HG03064 (cell line): ENCODE results near the gene KIF2B.
"Not testable (repeated sequence)": the region's sequence is repeated elsewhere in the genome, so short reads cannot be mapped to it uniquely, and the experiment has no call there.

Source experiments
- ATAC-seq: cut with Tn5 transposase; IDR thresholded peaks from one replicate; pipeline ENCODE4 v1.9.1; 2021; ENCODE audit warnings: low read depth; ENCODE audit not compliant: unreplicated experiment

Gene KIF2B, protein sequence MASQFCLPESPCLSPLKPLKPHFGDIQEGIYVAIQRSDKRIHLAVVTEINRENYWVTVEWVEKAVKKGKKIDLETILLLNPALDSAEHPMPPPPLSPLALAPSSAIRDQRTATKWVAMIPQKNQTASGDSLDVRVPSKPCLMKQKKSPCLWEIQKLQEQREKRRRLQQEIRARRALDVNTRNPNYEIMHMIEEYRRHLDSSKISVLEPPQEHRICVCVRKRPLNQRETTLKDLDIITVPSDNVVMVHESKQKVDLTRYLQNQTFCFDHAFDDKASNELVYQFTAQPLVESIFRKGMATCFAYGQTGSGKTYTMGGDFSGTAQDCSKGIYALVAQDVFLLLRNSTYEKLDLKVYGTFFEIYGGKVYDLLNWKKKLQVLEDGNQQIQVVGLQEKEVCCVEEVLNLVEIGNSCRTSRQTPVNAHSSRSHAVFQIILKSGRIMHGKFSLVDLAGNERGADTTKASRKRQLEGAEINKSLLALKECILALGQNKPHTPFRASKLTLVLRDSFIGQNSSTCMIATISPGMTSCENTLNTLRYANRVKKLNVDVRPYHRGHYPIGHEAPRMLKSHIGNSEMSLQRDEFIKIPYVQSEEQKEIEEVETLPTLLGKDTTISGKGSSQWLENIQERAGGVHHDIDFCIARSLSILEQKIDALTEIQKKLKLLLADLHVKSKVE

DNA sequence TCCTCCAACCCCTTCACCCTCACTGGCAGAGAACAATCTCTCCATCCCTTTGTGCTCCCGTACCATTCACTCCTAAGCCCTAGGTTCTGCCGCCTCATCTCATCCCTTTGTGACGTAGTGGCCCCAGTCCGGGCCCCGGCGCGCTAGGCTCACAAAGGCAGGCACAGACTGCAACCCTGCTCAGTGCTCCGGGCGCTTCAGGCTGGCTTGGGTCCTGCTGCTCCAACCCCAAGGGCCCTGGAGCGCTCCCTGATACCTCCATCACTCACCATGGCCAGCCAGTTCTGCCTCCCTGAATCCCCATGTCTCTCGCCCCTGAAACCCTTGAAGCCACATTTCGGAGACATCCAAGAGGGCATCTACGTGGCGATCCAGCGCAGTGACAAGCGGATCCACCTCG, at the start of gene KIF2B:
KIF2B (plus strand) TSS at position 164 of the 400 bp plus-strand sequence; CDS start at position 271, 107 bp downstream.
- ATAC-seq: no peak

- ATAC-seq: no peak
Observed at GRCh38 chr17:53780320-53780719, 42.4 kb upstream of the KIF2B start.

- no peak for ATAC-seq
Observed at GRCh38 chr17:53791551-53791950, 31.2 kb upstream of the KIF2B start.

DNA sequence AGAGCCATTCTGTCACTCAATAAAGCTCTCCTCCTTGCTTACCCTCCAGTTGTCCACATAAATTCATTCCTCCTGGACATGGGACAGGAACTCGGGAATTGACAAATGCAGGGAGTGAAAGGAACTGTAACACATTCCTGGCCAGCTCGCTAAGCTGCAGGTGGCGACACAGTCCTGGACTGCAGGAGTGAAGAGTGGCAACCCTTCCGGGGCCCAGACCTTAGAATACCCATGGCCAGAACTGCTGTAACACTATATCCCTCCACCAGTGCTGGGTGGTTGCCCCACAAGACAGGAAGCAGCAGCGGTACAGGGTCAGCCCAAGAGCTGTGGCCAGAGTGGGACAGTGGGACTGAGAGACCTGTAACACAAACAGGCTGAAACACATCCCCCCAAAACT, 30.3 kb upstream of the KIF2B start:
- ATAC-seq: no peak

GRCh38 chr17:53792997-53793396, 29.7 kb upstream of the KIF2B start:
- ATAC-seq: no peak

DNA sequence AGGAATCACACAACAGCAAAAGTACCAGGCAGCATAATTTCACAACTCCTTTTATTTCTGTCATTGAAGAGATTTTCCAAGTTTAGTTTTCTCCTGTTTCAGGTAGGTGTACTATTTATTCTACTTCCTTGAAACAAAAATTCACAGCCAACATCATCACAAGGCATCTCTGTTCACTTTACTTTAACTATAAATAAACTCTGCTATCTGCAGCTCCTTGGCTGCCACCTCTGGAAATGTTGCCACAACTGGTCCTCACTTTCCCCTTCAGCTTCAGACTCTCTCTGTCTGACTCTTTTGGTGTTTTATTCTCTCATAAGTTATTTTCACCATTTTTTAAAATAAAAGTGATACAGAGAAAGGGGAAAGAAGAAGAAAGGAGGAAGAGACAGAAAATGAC, 27.9 kb upstream of the KIF2B start:
- no peak for ATAC-seq

DNA sequence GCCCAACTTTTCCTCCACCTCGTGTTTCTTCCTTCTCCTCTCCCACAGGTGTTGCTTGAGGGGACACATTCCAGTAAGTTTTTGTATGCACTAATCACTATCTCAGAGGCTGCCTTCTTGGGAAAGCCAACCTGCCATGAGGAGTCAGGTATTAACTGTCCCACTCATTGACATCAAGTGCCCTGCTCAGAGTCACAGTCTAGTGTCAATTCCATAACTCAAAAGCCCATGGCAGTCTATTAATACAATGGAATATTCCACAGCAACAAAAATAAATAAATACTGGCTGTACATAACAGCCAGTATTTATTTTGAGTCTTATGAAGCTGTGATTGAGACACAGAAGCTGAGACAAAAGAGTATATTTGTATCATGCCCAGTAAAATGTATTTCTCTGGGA, 26.1 kb upstream of the KIF2B start:
- no peak for ATAC-seq

- no peak for ATAC-seq
Observed at GRCh38 chr17:53797501-53797900, 25.2 kb upstream of the KIF2B start.

DNA sequence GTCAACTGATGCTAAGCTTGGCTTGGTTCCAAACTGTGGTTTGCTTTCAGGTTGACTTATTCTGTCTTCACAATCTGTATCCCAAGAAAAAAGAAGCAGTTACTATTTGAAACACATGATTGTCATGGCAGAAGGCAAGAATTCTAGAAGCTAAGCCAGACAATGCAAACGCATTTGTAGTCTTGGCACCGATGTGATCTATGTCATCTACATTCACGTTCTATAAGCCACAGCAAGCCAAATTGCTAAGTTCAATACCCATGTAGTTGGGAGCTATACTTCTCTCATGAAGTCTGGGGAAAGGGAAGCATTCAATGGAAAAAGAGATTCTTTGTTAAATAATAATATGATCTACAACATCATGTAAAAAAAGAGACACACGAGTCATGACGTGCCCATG, 18.3 kb upstream of the KIF2B start:
- ATAC-seq: no peak

DNA sequence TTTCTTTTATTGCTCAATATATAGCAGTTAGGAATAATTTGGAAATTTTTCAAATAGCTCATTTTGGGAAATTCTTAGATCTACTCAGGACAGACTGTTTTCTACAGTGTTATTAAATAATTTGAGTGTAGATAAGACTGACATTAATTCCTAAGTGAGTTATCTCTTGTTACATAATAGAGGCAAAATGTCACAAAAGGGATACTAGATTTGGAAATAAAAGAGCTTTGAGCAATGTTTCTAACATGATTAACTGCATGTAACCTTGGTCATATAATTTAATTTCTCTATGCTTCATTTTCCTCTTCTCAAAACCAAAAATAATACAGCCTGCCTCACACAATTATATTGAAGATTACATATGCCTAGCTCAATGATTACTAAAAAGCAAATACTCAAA, 16.3 kb upstream of the KIF2B start:
- no peak for ATAC-seq

DNA sequence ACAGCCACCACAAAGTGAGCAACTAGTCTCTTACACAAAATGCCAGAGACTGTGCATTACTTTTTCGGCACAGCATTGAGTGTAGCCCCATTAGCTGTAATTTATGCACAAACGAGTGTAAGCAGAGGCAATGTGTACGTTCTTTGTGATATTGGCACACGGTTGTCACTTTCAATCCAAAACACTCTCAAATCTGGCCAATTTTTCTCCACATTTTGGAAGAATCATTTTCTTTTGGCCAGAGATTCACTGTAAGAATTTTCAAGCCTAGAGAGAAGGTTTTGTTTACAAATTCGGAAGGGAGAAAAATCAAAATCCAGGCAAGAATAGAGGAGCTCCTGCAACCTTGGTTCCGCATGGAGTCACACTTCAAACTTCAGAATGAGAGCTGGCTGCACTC, 15.4 kb upstream of the KIF2B start:
- ATAC-seq: no peak

GRCh38 chr17:53818271-53818670, 4.5 kb upstream of the KIF2B start:
- ATAC-seq: no peak

DNA sequence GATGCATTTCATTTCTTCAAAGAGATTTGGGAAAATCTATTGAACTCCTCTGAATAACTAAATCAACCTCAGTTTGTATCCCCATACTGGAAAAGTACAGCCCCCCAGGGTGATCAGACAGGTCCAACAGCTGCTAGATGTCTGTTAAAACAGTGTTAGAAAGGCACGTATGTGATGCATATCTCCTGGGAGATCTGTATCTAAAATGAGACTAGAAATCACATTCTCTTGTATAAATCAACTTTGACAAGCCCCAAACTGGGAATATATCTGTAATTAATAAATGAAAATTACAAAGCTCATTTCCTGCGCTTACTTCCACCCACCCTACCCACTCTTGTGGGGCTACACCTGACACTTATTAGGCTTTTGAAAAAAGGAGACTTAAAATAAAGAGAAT, 3.8 kb upstream of the KIF2B start:
- ATAC-seq: no peak

GRCh38 chr17:53819956-53820355, 2.8 kb upstream of the KIF2B start:
- ATAC-seq: no peak

DNA sequence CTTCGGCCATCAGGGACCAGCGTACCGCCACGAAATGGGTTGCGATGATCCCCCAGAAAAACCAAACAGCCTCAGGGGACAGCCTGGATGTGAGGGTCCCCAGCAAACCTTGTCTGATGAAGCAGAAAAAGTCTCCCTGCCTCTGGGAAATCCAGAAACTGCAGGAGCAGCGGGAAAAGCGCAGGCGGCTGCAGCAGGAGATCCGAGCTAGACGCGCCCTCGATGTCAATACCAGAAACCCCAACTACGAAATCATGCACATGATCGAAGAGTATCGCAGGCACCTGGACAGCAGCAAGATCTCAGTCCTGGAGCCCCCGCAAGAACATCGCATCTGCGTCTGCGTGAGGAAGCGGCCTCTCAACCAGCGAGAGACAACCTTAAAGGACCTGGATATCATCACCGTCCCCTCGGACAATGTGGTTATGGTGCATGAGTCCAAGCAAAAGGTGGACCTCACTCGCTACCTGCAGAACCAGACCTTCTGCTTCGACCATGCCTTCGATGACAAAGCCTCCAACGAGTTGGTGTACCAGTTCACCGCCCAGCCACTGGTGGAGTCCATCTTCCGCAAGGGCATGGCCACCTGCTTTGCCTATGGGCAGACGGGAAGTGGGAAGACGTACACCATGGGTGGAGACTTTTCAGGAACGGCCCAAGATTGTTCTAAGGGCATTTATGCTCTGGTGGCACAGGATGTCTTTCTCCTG, 769 bp downstream of the KIF2B start:
- no peak for ATAC-seq

GRCh38 chr17:53834771-53835170, 12.0 kb downstream of the KIF2B start:
- not testable (repeated sequence) for ATAC-seq

- ATAC-seq: no peak
Observed at GRCh38 chr17:53837131-53837530, 14.4 kb downstream of the KIF2B start.

GRCh38 chr17:53844491-53845107, 21.9 kb downstream of the KIF2B start:
- ATAC-seq: no peak

DNA sequence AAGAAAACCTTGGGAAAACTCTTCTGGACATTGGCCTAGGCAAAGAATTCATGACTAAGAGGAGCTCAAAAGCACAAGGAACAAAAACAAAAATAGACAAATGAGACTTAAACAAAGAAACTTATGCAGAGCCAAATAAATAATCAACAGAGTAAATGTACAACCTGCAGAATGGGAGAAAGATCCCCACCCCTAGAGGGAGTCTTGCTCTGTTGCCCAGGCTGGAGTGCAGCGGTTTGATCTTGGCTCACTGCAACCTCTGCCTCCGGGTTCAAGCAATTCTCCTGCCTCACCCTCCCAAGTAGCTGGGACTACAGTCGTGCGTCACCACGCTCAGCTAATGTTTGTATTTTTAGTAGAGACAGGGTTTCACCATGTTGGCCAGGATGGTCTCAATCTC, 48.4 kb downstream of the KIF2B start:
- ATAC-seq: not testable (repeated sequence)
